Kidney glomerular epithelial cell (primary cell): ENCODE results near the gene VAMP2.

Experiments
- DNase-seq: peaks from one replicate; lab custom pipeline; 2025; lab: John Stamatoyannopoulos, UW

VAMP2 gene, protein sequence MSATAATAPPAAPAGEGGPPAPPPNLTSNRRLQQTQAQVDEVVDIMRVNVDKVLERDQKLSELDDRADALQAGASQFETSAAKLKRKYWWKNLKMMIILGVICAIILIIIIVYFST

GRCh38 chr17:8162233-8162996 lies at the start of gene VAMP2:
TSS of gene VAMP2 (minus strand) at chr17:8162948. CDS start at chr17:8162879, 69 bp downstream.
- DNase-seq: peak; percentile 30

DNA sequence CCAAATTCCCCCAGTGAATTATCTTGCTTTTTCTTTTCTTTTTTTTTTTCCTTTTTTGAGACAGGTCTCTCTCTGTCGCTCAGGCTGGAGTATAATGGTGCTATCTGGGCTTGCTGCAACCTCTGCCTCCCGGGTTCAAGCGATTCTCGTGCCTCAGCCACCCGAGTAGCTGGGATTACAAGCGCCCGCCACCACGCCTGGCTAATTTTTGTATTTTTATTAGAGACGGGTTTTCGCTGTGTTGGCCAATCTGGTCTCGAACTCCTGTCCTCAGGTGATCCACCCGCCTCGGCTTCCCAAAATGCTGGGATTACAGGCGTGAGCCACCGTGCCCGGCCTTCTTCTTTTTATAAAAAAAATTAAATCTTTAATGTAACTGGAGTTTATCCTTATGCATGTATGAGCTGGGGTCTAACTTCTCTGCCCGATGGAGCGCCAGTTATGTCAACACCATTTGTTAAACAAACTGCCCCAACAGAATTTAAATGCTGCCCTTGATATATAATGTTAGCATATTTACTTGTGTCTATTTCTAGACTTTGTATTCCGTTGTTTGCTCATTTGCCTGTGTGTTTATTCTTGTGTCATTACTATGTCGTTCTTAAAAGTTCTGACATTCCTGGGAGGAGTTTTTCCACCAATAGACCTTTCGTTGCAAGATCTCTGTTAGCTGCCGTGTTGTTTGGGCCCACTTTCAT lies 48.2 kb upstream of the VAMP2 start:
- no peak for DNase-seq

DNA sequence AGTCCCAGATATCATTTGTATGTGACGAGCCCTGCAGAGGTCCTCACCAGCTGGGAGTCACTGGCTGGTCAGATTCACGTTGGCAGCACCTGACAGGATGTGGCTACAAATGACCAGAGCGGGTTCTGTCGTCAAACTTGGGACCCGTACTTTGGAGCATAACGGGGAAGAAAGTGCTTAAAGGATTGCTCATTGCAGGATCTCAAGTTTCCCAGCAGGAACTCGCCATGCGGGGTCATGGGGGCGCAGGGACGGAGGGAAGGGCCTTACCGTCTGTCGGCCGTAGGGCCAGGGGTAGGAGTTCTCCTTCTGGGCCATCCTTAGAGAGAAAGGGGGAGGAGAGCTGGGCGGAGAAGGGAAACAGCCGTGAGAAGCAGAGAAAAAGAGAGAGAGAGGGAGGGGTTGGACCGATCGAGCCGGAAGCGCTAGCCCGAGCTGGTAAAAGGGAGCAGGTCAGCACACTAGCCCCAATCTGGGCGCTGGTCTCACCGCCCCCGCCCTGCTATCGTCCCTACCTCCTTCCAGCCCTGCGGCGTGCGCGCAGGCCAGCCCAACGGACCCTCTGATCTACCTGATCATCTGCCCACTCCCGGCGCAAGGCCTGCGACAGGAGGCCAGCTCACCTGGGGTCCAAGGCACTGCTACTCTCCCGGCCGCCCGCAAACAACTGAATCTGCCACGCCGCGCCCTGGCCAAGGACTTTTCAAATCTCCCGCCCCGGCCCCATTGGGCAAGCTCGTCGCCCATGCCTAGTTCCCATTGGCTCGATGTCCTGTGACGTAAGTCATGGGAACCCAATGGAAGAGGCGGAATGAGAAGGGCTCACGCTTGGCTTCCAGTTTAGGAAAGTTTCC lies 47.4 kb upstream of the VAMP2 start, which contains the start of gene AURKB:
AURKB (minus strand) TSS at position 669 of the 854 bp plus-strand sequence; CDS start at position 318, 351 bp downstream.
- peak; percentile 91 for DNase-seq

DNA sequence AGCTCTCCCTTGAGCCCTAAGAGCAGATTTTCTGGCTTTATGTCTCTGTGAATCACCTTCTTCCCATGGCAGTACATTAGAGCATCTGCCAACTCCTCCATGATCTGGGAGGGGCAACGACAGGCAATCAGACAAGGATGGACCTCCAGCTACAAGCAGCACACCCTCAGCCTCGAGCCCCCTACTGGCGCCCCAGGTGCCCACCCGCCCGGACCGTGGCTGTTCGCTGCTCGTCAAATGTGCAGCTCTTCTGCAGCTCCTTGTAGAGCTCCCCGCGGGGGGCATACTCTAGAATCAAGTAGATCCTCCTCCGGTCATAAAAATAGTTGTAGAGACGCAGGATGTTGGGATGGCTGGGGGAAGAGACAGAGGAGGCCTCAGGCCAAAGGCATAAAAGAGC lies 43.8 kb upstream of the VAMP2 start:
- no peak for DNase-seq

DNA sequence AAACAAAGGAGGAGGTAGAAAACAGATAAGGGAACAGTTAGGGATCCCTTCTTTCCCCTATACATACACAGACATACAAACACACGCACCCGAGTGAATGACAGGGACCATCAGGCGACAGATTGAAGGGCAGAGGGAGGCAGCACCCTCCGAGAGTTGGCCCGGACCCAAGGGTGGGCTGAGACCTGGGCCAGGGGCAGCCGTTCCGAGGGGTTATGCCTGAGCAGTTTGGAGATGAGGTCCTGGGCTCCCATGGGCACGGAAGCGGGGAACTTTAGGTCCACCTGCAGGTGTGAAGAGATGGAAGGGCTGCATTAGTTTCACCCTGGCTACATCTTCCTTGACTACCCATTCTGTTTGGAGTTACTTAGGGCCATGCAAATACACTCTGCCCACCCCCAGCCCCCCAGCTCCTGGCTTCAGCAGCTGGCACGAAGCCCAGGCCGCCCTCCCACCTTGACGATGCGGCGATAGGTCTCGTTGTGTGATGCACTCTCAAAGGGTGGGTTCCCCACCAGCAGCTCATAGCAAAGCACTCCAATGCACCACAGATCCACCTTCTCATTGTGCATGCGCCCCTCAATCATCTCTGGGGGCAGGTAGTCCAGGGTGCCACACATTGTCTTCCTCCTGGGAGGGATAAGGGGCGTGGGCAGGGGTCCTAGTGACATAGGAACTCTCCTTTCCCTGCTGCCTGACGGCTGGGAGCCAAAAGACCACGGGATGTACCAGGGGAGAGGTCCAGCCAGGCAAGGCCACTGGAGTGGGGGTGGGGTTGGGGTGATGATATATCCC lies 42.2 kb upstream of the VAMP2 start:
- no peak for DNase-seq

DNA sequence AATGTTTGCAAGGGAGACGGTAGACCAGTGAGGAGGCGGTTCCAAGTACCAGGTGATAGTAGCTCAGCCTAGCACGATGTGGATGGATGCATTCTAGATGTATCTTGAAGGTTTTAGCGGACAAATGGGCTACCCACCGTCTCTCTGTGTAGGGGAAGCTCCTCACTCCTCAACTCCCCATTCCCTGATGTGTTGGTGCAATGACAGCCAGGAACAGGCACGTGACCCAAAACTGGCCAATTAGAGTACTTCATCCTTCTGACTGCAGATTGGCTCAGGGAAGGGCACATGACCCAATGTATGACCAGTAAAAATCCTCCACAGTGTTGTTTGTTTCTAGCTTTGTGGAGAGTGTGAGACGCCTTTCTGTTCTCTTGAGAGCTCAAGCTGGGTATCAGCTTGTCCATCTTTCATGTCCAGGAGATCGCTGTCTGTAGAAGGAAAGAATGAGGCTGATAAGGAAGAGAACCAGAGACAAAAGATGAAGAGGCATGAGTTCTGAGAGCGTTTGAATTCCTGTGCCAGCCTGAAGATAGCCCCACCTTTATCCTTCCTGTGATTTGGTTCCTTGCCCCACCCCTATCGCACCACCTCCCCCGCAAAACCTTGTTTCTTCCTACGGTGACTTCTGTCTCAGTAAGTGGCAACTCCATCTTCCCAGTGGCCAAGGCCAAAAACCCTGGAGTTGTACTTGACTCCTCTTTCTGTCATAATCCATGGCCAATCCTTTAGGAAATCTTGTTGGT lies 29.5 kb upstream of the VAMP2 start:
- peak; percentile 85 for DNase-seq

- DNase-seq: no peak
Observed at GRCh38 chr17:8190506-8190905, 27.8 kb upstream of the VAMP2 start.

- DNase-seq: peak; percentile 98
Observed at GRCh38 chr17:8189711-8190477, 27.1 kb upstream of the VAMP2 start, which contains the start of gene BORCS6. TSS of gene BORCS6 (minus strand) at chr17:8190180. CDS start at chr17:8190140, 40 bp downstream.

DNA sequence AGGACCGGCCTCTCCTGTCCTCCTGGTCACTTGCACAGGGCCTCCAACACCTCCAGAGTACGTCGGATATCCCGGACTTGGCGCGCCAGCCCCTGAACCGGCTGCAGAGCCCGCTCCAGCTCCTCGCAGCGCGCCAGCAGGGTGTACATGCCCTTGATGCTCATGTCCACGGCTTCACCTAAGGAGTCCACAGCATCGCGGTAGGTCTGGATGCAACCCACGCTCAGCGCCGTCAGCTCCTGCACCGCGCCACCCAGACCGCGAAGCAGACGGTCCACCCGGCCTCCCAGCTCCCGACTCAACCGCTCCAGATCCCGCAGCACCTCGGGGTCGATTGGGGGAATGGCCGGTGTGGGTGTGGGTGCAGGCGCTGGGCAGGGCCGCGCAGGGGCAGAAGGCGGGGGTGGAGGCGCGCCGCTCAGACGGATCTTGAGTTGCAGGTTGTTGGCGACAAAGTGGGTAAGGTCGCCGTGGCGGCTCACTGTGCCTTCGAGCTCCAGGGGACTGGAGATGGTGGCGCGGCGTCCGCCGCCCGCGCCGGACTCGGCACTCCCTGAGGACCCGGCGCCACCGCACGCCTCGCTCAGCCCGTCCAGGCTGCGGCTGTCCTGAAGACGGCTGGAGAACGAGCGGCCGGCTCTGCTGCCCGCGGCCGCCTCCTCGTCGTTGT lies 26.4 kb upstream of the VAMP2 start:
- no peak for DNase-seq

DNA sequence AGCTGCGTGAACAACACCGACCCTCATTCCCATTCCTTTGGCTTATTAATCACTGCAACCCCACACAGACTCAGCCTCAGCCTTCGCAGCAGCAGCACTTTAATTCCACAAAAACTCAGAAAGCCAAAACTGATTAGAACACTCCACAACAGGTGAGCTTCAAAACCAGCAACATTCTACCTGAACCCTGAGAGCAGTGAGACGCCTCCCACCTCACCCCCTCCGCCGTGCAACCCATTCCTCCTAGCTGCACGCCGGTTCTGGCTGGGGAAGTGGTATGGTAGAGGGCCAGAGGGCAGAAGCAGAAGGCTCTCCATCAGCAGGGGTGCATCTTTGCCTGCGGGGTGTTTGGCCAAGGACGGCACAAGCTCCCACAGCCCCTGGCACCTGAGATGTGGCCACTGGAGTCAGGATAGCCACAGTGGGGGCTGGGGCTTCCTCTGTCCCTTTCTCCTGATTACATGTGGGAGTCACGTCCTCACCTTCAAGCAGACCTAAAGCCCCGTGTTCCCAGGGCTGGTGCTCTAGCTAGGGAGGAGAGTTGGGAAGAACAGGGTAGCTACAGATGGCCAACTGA lies 25.6 kb upstream of the VAMP2 start:
- no peak for DNase-seq

GRCh38 chr17:8187517-8188262 lies 24.9 kb upstream of the VAMP2 start:
- DNase-seq: peak; percentile 98

GRCh38 chr17:8186787-8187516 lies 24.2 kb upstream of the VAMP2 start:
- DNase-seq: peak; percentile 93

DNA sequence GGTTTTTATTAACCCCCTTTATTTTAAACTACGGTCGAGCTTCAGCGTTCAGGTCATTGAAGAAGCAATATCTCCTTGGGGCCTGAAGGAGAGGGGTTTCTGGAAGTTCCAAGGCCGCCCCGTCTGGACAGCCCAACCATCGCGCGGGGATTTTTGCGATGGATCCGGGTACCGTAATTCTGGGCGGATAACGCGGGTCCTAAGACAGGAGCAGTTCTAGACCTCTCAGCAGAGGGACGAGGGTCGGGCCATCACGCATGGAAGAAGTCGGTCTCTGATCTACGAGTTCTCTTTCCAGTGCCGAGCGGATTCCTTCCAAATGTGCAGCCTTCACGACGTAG lies 23.7 kb upstream of the VAMP2 start:
- no peak for DNase-seq

DNA sequence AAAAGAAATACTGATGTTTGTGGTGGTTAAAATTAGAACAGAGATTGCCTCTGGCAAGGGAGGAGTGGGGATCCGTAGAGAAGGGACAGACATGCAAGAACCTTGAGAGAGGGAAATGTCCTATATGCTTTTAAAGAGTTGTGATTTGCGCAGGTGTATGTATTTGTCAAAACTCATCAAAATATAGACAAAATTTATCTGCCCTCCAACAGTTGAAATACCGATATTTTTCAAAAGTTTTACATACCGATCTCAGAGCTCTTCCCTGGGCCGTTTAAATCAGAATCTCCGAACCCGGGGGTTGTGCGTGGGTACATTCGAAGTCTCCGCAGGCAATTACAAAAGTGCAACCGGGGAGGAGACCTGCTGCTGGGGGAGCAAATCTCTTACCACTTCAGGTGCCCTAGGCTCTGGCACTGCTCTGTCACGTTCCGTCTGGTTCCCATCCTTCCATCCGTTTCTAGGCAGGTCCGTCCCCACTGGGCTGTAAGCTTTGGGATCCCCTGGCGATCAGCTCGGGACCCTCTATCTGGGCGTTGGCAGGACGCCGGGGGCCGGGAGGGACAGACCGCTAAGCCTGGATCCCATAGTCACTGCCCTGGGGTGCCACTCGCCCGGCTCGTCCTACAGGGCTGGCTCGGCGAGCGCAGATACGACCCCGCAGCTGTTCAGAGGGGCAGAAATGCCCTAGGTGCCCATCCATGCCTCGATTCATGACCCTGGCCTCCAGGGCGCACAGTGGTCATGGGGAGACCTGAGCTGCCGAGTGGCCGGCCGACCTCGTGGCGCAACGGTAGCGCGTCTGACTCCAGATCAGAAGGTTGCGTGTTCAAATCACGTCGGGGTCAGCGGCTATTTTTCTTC lies 23.1 kb upstream of the VAMP2 start:
- peak; percentile 68 for DNase-seq

DNA sequence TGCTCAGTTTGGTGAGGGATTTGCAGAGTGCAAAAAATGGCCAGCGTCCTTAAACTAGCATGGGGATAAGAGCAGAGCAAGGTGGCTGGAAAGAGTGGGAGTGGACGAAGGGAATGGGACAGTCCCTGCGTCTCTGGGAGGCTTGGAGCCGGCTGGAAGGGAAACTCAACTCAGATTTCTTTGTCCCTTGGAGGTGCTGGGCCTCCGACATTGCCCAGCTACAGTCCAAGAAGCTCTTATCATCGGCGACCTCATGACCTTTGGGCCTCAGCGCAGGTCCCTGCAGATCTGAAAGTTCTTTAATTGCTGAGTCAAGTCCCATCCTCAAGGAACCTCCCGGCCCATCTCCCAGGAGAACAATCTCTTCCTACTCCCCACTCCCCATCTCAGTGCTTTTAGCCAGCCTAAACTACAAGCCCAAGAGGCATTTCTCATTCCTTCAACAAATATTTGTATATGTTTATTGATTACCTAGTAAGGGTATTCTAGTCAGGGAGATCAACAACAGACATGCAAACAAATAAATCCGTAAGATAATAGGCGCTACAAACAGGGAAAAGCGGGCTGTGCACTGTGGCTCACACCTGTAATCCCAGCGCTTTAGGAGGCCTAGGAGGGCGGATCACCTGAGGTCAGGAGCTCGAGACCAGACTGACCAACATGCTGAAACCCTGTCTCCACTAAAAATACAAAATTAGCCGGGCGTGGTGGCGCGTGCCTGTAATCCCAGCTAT lies 14.4 kb upstream of the VAMP2 start:
- DNase-seq: no peak
